HT1080 (cell line): Measurements from ENCODE around the gene HYI. TPM values are rescaled to one million over a fixed set of nuclear protein-coding genes. Genes with fewer than 3 reads are reported as not detected.
A peak's percentile ranks its signal among the peaks of the same experiment; 100 is the strongest.
"Not testable (repeated sequence)": the region's sequence is repeated elsewhere in the genome, so short reads cannot be mapped to it uniquely, and the experiment has no call there.

Experiments
- DNase-seq: peaks from one replicate; pipeline ENCODE4 v3.0.0-alpha.2; 2015; ENCODE audit warnings: low read depth
- total RNA-seq: library from RNA; depleted of rRNA; stranded (reverse); fragments of >200 nt; shearing (Covaris generic); gene quantifications from 2 replicates; pipeline ENCODE4 v1.2.3, GENCODE V29; 2014

HYI gene
- total RNA-seq, 1 experiment from 2014 or later: 42.1 TPM

DNA sequence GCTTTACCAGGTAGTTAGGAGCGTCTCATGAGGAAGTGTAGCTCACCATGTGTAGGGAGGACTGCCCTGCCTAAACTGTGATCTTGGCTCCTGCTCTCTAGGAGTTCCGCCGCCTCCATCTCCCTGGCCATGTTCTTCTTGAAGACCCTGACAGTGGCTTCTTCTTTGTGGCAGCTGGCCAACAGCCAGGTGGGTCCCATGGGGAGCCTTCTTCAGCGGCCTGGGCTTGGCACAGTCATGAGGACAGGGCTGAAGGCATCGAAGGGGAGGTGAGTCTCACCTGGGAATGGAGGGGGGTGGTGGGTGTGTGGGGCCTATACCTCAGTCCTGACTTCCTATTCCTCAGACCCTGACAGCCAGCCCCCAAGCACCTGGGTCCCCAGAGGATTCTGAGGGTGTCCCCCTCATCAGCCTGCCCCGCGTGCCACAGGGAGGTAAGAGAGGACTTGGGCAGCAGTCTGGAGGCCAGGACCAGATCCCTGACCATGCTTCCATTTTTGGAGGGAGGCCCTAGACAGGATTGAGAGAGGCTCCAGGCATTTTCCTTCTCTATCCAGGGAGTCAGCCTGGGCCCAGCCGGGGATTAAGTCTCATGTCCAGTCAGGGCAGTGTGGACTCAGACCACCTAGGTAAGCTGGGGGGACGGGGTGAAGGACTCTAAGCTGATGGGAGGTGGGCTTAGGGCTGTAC is 21.4 kb downstream of the HYI start:
- no peak for DNase-seq

GRCh38 chr1:43431676-43432075 is 22.1 kb downstream of the HYI start:
- no peak for DNase-seq

GRCh38 chr1:43430831-43431230 is 22.9 kb downstream of the HYI start:
- no peak for DNase-seq

DNA sequence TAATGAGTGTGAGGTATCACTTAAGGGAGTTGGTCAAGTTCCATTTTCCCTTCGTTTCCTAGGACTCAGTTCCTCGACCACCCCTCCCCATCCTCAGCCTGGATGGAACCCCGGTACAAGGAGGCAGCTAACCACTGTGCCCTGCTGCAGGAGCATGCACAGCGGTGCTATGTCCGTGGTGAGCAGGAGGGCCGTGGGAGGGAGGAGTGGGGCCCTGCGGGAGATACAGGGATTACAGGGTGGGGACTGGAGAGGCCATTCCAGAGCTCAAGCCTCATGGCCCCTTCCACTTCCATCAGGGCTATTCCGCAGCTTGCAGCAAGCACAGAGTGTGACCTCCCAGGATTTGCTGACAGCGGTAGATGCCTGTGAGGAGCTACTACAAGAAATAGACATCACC is 25.8 kb downstream of the HYI start:
- DNase-seq: no peak

- DNase-seq: no peak
Observed at GRCh38 chr1:43427524-43427923, 26.2 kb downstream of the HYI start.

DNA sequence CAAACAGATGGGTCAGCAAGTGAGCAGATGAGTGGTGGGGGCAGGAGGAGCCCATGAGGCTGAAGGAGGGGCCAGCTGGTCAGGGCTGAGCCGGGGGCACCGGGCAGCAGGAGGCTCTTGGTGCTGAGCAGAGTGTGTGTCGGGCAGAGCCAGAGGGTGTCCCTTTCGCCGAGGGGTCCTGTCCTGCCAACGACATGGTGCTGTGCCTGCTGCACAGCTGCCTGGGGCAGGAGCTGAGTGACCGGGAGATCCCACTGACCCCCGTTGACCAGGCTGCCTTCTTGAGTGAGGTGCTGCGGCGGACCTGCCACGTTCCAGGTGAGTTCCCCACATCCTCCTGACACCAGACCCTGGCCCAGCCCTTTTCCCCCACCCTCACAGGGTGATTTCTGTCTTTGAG is 27.5 kb downstream of the HYI start:
- DNase-seq: no peak

DNA sequence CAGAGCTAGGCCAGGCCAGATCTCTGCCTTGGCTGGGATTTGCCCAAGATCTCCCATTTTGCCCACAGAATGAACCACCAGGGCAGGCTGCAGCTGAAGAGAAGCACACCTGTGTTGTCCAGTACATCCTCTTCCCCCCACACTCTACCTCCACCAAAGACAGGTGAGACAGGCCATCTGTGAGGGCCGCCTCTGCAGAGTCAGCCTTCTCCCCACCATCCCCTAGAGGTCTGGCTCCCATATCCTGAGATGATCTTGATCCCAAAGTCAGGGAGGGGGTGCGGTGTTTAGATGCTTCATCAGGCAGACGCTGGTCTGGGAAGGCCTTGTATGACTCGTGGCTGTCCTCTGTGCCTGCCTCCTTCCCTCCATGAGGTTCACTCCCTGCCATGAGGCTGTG is 28.7 kb downstream of the HYI start:
- DNase-seq: no peak

DNA sequence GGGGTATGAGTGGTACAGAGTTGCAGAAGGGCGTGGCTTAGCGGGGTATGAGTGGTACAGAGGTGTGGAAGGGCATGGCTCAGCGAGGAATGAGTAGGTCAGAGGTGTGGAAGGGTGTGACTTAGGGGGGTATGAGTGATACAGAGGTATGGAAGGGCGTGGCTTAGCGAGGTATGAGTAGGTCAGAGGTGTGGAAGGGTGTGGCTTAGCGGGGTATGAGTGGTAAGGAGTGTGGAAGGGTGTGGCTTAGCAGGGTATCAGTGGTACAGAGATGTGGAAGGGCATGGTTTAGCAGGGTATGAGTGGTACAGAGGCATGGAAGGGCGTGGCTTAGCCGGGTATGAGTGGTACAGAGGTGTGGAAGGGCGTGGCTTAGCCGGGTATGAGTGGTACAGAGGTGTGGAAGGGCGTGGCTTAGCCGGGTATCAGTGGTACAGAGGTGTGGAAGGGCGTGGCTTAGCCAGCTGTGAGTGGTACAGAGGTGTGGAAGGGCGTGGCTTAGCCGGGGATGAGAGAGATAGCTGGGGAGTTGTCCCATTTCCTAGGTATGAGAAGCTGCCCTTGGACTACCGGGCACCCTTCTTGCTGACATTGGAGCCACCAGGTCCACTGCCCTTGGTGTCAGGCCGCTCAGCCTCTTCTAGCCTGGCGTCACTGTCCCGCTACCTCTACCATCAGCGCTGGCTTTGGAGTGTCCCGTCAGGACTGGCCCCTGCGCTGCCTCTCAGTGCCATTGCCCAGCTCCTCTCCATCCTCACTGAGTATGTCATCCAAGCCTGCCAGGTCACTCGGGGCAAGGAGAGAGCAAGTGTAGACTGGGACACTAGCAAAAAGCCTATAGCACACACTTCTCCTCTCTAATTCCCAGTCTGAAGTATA is 29.8 kb downstream of the HYI start:
- DNase-seq: no peak

GRCh38 chr1:43422995-43423671 is 30.6 kb downstream of the HYI start:
- DNase-seq: no peak

- DNase-seq: no peak
Observed at GRCh38 chr1:43421976-43422750, 31.6 kb downstream of the HYI start.

DNA sequence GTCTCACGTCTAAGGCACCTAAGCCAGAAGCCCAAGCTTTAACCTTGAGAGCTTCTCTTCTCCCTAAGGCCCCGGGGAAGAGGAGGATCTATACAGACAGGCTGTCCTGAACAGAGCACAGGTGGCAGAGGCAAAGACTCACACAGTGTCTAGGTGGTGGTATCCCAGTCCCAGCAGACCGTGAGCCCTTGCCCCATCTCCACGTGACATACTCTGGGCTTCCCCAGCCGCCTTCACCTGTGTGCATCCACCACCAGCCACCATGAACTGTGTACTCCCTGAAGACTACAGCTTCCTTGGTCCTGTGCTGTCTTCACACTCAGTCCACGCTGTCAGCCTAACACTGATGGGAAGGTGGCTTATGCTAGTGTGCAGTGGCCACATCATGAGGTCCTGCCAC is 32.3 kb downstream of the HYI start:
- DNase-seq: no peak

- no peak for DNase-seq
Observed at GRCh38 chr1:43420874-43421273, 32.9 kb downstream of the HYI start.

DNA sequence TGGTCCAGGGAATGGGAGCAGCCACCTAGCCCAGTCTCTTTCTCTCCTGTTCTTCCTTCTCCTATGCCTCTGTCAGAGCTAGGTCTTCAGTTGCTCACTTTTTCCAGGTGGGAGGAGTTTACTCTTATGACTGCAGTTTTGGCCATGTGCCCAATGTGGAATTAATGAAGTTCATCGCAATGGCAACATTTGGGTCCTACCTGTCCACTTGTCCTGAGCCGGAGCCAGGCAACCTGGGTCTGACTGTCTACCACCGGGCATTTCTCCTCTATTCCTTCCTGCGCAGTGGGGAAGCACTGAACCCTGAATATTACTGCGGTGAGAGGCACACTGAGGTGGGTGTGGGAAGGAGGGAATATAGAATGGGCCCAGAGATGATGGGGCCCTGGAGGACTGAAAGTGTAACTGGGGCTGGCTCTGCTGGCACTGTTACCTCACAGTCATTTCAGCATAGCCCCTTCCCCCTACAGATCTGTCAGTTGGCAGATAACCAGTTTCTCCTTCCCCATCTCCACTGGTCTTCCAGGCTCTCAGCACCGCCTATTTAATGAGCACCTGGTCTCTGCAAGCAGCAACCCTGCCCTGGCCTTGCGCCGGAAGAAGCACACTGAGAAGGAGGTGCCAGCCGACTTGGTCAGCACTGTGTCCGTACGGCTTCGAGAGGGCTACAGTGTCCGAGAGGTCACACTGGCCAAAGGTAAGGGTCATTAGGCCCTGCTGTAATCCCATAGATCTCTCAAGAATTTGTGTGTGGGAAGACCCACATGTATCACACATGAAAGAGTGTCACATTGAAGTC is 33.9 kb downstream of the HYI start:
- no peak for DNase-seq

GRCh38 chr1:43418858-43419257 is 34.9 kb downstream of the HYI start:
- DNase-seq: no peak

DNA sequence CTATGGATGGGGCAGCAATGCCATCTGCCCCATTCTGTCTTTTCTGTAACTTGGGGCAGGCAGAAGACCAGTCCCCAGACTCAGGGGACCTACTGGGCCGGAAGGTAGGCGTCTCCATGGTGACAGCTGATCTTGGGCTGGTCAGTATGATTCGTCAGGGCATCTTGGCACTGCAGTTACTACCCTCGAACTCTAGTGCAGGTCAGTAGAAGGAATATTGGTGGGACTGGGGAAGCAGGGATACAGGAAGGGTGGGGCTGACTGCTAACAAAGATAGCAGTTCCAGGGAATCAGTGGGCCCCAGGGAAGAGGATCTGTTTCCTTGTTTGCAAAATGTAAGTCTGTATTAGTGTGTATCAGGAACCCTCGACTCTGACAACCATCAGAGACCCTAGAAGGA is 37.8 kb downstream of the HYI start:
- no peak for DNase-seq

GRCh38 chr1:43414634-43415223 is 39.0 kb downstream of the HYI start:
- peak; percentile 85 for DNase-seq

GRCh38 chr1:43413426-43413825 is 40.3 kb downstream of the HYI start:
- DNase-seq: not testable (repeated sequence)

- DNase-seq: no peak
Observed at GRCh38 chr1:43410571-43410970, 43.2 kb downstream of the HYI start.

GRCh38 chr1:43405876-43406234 is 47.9 kb downstream of the HYI start:
- DNase-seq: no peak

GRCh38 chr1:43405219-43405875 is 48.4 kb downstream of the HYI start:
- DNase-seq: no peak
